SU-DHL-6 (cell line): ENCODE data around the gene TEX47.
A peak's percentile ranks its signal among the peaks of the same experiment; 100 is the strongest.

Experiments
- EZH2phosphoT487 ChIP-seq: fragments of 200-600 bp; sonication (generic), shearing (Covaris generic); conservative IDR thresholded peaks from 2 replicates; pipeline ENCODE4 v1.6.1; 2018; ENCODE audit warnings: mild to moderate bottlenecking, antibody characterized with exemption, low read length, moderate library complexity, mixed read lengths
- TF ChIP-seq, protein P1 (sequence below): fragments of 200-600 bp; sonication (generic); IDR thresholded peaks from one replicate; pipeline ENCODE4 v1.5.1; 2017; ENCODE audit warnings: antibody characterized with exemption, mild to moderate bottlenecking, low read length, moderate library complexity; ENCODE audit not compliant: insufficient read depth, poor library complexity, severe bottlenecking

- TF ChIP-seq, protein P1, sequence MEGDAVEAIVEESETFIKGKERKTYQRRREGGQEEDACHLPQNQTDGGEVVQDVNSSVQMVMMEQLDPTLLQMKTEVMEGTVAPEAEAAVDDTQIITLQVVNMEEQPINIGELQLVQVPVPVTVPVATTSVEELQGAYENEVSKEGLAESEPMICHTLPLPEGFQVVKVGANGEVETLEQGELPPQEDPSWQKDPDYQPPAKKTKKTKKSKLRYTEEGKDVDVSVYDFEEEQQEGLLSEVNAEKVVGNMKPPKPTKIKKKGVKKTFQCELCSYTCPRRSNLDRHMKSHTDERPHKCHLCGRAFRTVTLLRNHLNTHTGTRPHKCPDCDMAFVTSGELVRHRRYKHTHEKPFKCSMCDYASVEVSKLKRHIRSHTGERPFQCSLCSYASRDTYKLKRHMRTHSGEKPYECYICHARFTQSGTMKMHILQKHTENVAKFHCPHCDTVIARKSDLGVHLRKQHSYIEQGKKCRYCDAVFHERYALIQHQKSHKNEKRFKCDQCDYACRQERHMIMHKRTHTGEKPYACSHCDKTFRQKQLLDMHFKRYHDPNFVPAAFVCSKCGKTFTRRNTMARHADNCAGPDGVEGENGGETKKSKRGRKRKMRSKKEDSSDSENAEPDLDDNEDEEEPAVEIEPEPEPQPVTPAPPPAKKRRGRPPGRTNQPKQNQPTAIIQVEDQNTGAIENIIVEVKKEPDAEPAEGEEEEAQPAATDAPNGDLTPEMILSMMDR: peak; percentile 85
- no peak for TF ChIP-seq EZH2phosphoT487
Observed at GRCh38 chr7:88789480-88790064, 6.0 kb downstream of the TEX47 start.
